ENCODE data around the gene CHST15. TPM values are rescaled to one million over a fixed set of nuclear protein-coding genes. Genes with fewer than 3 reads are reported as not detected.

Gene CHST15
- total RNA-seq, 4 donors from 2014 or later: 43.2 to 104 (median 81.5) TPM

DNA sequence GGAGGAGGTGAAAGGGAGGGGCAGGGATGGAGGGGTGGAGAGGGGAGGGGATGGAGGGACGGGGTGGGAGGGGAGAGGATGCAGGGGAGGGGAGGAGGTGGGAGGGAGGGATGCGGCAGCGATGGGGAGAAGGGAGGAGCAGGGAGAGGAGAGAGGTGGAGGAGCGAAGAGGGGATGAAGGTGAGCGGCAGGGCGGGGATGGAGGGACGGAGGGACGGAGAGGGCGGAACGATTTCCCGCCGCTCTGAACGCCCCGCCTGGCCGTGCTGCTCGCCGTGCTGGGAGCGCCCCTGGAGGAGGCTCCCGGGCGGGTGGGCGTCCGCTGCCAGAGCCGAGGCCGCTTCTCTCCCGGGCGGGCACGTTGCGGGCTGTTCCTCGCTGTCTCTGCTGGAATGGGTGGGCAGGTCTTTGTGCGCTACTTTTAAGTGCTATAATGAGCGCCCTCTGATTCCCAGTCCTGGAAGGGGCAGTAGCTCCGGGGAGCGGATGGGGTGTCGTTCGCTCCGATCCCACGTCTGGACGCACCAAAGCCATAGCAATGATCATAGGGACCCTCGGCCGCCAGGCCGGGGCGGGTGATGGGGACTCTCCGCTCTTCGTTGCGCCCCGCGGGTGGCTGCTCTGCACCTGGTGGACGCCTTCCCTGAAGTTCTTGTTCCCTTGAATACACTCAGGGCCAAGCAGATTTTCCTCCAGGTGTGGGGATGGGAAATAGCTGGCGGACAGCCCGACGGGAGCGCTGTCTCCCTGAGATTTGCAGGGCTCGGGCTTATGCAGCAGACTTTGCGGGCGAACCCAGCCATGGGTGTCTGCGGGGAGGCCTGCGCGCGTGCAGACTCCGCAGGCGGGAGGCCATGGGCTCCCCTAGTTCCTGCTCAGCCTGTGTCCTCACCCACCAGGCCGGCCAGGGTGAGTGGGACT, 120.7 kb downstream of the CHST15 start:
- Histone ChIP-seq H3K4me3 (replicated peaks in 1 of 3) (no peak overlapping the region), H3K27me3 (peaks cover 17% of the 10 kb centered on the region), H3K4me1 (peaks cover 0 to 6% of the 10 kb centered on the region in 2 donors), H3K9me3 (no peaks in the 10 kb centered on the region), H3K36me3 (no peaks in the 10 kb centered on the region), H3K27ac (no peak overlapping the region)
- TF ChIP-seq POLR2A (IDR thresholded peaks at IDR 0.05): no peak
- no peak for TF ChIP-seq CTCF (IDR thresholded peaks at IDR 0.05)
- intact Hi-C loops (cut with DNase I): no loop called here
- WGBS, 2 donors: 3 to 5% methylated on average over 31 to 38 of the region's 62 CpGs
- no peak for DNase-seq

GRCh38 chr10:123970927-123971286, 122.5 kb downstream of the CHST15 start:
- peaks cover 17% of the 10 kb centered on the region for H3K27me3 ChIP-seq
- 61 to 66% methylated on average over 4 of the region's 4 CpGs for WGBS, 2 donors
- H3K4me1 ChIP-seq: peaks cover 0 to 11% of the 10 kb centered on the region in 2 donors
- H3K9me3 ChIP-seq: no peaks in the 10 kb centered on the region
- DNase-seq: no peak
- no peak for TF ChIP-seq CTCF (IDR thresholded peaks at IDR 0.05)
- no peak for TF ChIP-seq POLR2A (IDR thresholded peaks at IDR 0.05)
- no peaks in the 10 kb centered on the region for H3K36me3 ChIP-seq
- no peak overlapping the region for H3K4me3 ChIP-seq (replicated peaks in 1 of 3)
- H3K27ac ChIP-seq: no peak overlapping the region
- intact Hi-C loops (cut with DNase I): no loop called here

GRCh38 chr10:123970207-123970926, 123.0 kb downstream of the CHST15 start:
- WGBS, 2 donors: 21% methylated on average over 20 of the region's 25 CpGs
- intact Hi-C loops (cut with DNase I): no loop called here
- TF ChIP-seq POLR2A (IDR thresholded peaks at IDR 0.05) (no peak), CTCF (IDR thresholded peaks at IDR 0.05) (no peak)
- no peak overlapping the region for H3K27ac ChIP-seq
- H3K4me1 ChIP-seq: peaks cover 0 to 11% of the 10 kb centered on the region in 2 donors
- DNase-seq: peak; percentile 16 to 31
- H3K4me3 ChIP-seq (replicated peaks in 1 of 3): no peak overlapping the region
- H3K27me3 ChIP-seq: peaks cover 17% of the 10 kb centered on the region
- H3K9me3 ChIP-seq: no peaks in the 10 kb centered on the region
- no peaks in the 10 kb centered on the region for H3K36me3 ChIP-seq

GRCh38 chr10:123967626-123968243, 125.7 kb downstream of the CHST15 start:
- H3K4me1 ChIP-seq: peaks cover 0 to 8% of the 10 kb centered on the region in 2 donors
- no peaks in the 10 kb centered on the region for H3K36me3 ChIP-seq
- no peak overlapping the region for H3K4me3 ChIP-seq (replicated peaks in 1 of 3)
- no peaks in the 10 kb centered on the region for H3K9me3 ChIP-seq
- WGBS, 2 donors: 4 to 6% methylated on average over 16 to 19 of the region's 19 CpGs
- no peak overlapping the region for H3K27ac ChIP-seq
- intact Hi-C loops (cut with DNase I): loop anchor here (2.0 kb wide), 1 partner anchor 385 kb away; no protein-coding TSS in a partner anchor
- peaks cover 12% of the 10 kb centered on the region for H3K27me3 ChIP-seq
- peak; percentile 71 to 78 for DNase-seq
- TF ChIP-seq POLR2A (IDR thresholded peaks at IDR 0.05): no peak
- peak; percentile 78 to 93 (median 88) for TF ChIP-seq CTCF (IDR thresholded peaks at IDR 0.05)
